Endothelial cell of hepatic sinusoid (primary cell): ENCODE measurements around the gene GGT6.
"Not testable (repeated sequence)": the region's sequence is repeated elsewhere in the genome, so short reads cannot be mapped to it uniquely, and the experiment has no call there.

Experiments
- in situ Hi-C: cut with HindIII; loops from 2 replicates; pipeline ENCODE4 v1.10.0; 2017; ENCODE audit warnings: low sequenced_read_pairs

The GGT6 gene

DNA sequence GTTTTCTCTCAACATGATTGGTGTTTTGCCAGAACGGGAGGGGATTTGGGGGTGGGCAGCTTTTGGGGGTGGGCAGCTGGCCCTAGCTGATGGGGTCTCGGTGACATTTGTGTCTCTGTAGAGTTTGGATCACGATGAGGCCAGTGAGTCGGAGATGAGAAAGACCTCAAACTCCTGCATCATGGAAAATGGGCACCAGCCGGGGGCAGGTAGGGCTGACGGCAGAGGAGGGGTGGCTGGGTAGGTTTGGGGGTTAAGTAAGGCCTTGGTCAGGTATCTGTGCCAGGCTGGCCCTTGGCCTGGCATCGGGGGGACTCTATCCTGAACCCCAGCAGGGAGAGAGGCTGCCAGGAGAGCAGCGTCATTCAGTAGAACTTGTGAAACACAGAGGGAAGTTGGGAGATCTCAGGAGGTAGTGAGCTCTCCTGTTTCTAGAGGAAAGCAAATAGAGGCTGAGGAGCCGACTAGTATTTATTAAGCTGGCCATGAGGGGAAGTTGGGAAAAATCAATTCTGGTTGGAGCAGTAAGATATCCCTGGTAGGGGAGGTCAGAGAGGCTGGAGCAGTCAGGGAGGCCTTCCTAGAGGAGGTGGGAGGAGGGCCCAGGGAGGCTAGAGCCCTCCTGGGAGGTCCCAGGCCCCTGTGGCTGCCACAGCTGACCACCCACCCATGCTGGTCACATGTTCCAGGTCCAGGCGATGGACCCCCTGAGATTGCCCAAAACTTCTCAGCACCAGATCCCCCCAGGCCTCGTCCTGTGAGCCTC, 32.0 kb upstream of the GGT6 start:
- in situ Hi-C loops: no loop called here

- in situ Hi-C loops: no loop called here
Observed at GRCh38 chr17:4591529-4591928, 31.2 kb upstream of the GGT6 start.

DNA sequence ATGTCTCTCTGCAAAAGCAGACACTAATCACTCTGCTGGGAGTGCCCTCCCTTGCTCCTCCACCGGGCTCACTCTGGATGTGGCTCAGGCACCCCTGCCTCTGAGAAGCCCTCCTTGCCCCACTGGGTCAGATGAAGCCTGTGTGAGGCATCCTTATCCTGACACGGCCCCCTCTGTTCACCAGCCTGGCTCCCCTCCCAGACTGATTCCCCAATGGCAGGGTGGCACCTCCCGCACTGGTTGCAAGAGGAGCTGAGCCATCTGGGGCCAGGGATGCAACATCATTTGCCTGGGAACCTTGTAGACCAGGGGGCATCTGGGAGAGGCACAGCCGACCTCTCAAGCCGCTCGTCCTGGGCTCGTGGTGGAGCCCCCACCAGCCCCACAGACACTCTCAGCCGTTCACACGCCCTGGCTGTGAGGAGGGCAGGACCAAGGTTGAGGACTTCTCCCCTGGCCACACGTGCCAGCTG, 30.6 kb upstream of the GGT6 start:
- in situ Hi-C loops: no loop called here

- in situ Hi-C loops: not testable (repeated sequence)
Observed at GRCh38 chr17:4590042-4590441, 29.7 kb upstream of the GGT6 start.

DNA sequence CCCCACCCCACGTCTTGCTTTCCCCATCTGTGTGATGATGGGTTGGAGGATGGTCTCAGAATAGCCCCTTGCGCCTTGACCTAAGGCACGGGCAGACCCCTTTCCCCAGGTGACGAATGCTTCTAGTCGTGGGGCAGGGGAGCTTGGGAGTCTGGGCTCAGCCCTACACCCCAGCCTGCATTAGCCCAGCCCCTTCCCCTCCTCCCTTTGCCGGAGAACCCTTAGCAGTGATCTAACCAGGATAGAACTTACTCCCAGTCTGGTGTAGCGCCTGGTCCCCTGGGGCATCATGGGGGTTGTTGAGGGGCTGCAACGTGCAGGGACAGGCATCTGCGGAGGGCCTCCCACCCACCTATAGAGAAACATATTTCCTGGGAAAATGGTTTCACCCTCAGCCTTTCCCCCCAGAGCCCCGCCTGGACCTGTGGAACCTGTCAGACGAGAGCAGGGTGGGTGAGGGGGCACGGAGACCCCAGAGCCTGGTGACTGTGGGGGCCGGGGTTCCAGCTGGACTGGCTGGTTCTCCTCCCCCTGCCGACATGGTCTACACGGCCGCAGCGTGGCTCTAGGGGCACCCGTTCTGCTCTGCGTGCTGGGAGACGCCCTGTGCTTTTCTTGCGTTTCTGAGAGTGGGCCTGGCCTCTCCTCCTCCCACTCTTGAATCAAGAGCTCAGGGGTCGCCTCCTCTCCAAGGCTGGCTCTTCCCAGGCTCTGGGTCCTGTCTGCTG, 28.7 kb upstream of the GGT6 start:
- in situ Hi-C loops: no loop called here

- in situ Hi-C loops: no loop called here
Observed at GRCh38 chr17:4588391-4588790, 28.0 kb upstream of the GGT6 start.

- in situ Hi-C loops: no loop called here
Observed at GRCh38 chr17:4587803-4588202, 27.4 kb upstream of the GGT6 start.

DNA sequence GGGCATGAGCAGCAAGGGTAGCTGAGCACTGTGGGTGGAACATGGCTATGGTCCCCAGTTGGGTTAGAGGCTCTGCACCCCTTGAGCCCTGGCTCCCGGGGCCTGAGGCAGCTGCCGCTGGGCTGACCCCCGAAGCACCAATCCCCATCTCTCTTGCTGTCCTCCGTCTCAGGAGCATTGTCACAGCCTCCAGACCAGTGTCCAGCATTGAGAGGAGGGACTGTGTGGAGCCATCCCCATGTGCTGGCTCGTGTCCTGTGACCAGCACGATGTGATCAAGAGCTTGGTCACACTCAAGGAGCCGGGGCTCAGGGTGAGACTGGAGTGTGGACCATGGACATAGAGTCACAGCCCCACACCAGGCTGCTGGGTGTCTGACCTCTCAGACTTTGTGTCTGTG, 26.8 kb upstream of the GGT6 start:
- in situ Hi-C loops: no loop called here

- in situ Hi-C loops: no loop called here
Observed at GRCh38 chr17:4586043-4586442, 25.7 kb upstream of the GGT6 start.

- in situ Hi-C loops: no loop called here
Observed at GRCh38 chr17:4585638-4585994, 25.2 kb upstream of the GGT6 start.

GRCh38 chr17:4584917-4585637, 24.7 kb upstream of the GGT6 start:
- in situ Hi-C loops: no loop called here

DNA sequence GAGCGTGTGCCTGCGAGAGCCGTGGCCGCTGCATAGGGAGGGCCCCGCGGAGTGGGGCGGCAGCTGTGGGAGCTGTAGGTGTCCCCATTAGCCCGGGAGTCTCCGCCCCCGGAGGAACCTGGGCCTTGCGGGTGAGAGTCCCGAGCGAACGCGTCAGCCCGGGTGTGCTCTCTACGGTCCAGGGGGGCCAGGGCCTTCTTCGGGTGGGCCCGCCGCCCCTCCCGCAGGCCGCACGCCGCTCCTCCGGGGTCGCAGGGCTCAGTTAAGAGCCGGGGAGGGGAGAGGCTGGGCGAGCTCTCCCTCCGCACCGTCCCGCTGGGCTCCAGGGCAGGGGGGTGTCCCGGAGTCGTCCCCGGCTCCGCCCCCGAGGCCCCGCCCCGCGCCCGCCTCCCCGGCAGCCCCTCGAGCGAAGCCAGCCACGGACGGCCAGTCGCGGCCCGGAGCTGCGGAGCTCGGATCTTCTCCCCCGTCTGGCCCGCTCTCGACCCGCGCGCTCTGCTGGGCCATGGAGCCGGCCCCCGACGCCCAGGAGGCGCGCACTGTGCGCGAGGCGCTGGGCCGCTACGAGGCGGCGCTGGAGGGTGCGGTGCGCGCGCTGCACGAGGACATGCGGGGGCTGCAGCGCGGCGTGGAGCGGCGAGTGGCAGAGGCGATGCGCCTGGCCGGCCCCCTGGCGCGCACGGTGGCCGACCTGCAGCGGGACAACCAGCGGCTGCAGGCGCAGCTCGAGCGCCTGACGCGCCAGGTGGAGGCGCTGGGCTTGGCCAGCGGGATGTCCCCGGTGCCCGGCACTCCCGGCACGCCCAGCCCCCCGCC, 23.9 kb upstream of the GGT6 start, which contains the start of gene SMTNL2:
Gene SMTNL2, plus strand, starts transcription at position 429 of the 816 bp plus-strand sequence. Its CDS starts 77 bp downstream, at position 506.
- in situ Hi-C loops: no loop called here

DNA sequence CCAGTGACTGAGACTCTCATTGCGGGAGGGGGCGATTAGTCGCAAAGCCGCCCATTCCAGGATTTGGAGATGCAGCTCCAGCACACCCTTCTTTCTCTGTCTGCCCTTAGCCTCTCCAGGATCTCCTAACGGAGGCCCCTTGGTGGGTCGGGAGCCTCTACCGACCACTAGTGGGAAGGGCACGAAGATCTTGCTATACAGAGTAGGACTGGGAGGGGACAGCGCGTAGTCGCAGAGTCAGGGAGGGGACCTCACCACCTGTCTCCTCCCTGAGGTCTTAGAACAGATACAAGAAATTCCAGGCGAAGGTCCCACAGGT, 23.4 kb upstream of the GGT6 start:
- in situ Hi-C loops: no loop called here

GRCh38 chr17:4583206-4583605, 22.8 kb upstream of the GGT6 start:
- in situ Hi-C loops: no loop called here

GRCh38 chr17:4582691-4583090, 22.3 kb upstream of the GGT6 start:
- in situ Hi-C loops: no loop called here

DNA sequence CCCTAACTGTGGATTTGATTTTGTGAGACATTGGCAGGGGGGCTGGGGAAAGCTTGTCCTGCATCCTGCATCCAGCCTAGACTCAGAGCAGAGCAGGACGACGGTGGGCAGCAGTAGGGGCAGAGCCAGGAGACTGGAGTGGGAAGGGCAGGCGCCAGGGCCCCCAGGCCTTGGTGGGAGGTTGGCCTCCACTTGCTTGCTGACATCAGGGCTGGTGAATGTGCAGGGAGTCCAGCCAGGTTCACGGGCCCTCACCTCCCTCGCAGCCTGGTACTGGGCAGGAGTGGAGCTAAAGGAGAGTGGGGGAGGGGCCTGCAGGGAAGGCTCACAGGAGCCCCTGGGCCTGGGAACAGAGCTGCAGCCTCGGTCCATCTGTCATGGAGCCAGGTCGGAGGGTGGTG, 21.7 kb upstream of the GGT6 start:
- in situ Hi-C loops: no loop called here

GRCh38 chr17:4580291-4580690, 19.9 kb upstream of the GGT6 start:
- in situ Hi-C loops: no loop called here

- in situ Hi-C loops: no loop called here
Observed at GRCh38 chr17:4579678-4580077, 19.3 kb upstream of the GGT6 start.

DNA sequence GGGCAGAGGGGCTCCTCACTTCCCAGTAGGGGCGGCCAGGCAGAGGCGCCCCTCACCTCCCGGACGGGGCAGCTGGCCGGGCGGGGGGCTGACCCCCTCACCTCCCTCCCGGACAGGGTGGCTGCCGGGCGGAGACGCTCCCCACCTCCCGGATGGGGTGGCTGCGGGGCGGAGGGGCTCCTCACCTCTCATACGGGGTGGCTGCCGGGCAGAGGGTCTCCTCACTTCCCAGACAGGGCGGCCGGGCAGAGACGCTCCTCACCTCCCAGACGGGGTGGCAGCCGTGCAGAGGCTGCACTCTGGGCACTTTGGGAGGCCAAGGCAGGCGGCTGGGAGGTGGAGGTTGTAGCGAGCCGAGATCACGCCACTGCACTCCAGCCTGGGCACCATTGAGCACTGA, 18.0 kb upstream of the GGT6 start:
- in situ Hi-C loops: not testable (repeated sequence)

- in situ Hi-C loops: no loop called here
Observed at GRCh38 chr17:4577386-4577993, 17.1 kb upstream of the GGT6 start.
